ENCODE data around the gene NTNG1. TPM values are rescaled to one million over a fixed set of nuclear protein-coding genes. Genes with fewer than 3 reads are reported as not detected.

Gene NTNG1
- total RNA-seq, 1 donor from 2014 or later: 19.7 TPM

DNA sequence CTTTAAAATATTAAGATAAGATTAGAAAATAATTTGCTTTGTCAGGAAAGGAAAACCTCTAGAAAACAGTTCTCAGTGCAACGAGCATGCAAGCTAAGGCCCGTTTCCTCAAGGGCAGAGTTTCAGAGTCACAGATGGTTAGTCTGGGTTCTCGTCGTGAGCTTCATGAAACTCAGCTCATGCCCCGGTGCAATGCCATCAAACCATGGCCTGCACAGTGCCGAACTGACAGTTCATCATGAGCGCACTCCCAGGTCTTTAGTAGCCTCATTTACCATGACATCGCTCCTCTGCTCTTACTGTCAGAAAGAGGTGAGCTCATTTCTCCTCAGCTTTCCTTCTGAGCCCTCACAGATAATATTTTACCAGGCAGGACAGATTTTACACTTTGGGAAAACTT, 319.2 kb downstream of the NTNG1 start:
- peaks cover 4% of the 10 kb centered on the region for H3K9me3 Mint-ChIP-seq
- H3K4me3 Mint-ChIP-seq: no peak overlapping the region
- TF ChIP-seq, protein P1, sequence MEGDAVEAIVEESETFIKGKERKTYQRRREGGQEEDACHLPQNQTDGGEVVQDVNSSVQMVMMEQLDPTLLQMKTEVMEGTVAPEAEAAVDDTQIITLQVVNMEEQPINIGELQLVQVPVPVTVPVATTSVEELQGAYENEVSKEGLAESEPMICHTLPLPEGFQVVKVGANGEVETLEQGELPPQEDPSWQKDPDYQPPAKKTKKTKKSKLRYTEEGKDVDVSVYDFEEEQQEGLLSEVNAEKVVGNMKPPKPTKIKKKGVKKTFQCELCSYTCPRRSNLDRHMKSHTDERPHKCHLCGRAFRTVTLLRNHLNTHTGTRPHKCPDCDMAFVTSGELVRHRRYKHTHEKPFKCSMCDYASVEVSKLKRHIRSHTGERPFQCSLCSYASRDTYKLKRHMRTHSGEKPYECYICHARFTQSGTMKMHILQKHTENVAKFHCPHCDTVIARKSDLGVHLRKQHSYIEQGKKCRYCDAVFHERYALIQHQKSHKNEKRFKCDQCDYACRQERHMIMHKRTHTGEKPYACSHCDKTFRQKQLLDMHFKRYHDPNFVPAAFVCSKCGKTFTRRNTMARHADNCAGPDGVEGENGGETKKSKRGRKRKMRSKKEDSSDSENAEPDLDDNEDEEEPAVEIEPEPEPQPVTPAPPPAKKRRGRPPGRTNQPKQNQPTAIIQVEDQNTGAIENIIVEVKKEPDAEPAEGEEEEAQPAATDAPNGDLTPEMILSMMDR (conservative IDR thresholded peaks at IDR 0.05): no peak
- no peaks in the 10 kb centered on the region for H3K27me3 Mint-ChIP-seq
- H3K4me1 Mint-ChIP-seq (ENCODE audit: unreplicated experiment): peaks cover 13% of the 10 kb centered on the region
- H3K27ac Mint-ChIP-seq: no peak overlapping the region
- DNase-seq (ENCODE audit: extremely low spot score, unreplicated experiment): no peak
- H3K36me3 Mint-ChIP-seq: no peaks in the 10 kb centered on the region

- H3K36me3 Mint-ChIP-seq: no peaks in the 10 kb centered on the region
- no peak overlapping the region for H3K4me3 Mint-ChIP-seq
- H3K27me3 Mint-ChIP-seq: no peaks in the 10 kb centered on the region
- TF ChIP-seq, protein P1 (conservative IDR thresholded peaks at IDR 0.05): no peak
- peaks cover 10% of the 10 kb centered on the region for H3K4me1 Mint-ChIP-seq (ENCODE audit: unreplicated experiment)
- H3K9me3 Mint-ChIP-seq: peaks cover 4% of the 10 kb centered on the region
- no peak for DNase-seq (ENCODE audit: extremely low spot score, unreplicated experiment)
- H3K27ac Mint-ChIP-seq: no peak overlapping the region
Measured at GRCh38 chr1:107464827-107465226, 324.0 kb downstream of the NTNG1 start.

DNA sequence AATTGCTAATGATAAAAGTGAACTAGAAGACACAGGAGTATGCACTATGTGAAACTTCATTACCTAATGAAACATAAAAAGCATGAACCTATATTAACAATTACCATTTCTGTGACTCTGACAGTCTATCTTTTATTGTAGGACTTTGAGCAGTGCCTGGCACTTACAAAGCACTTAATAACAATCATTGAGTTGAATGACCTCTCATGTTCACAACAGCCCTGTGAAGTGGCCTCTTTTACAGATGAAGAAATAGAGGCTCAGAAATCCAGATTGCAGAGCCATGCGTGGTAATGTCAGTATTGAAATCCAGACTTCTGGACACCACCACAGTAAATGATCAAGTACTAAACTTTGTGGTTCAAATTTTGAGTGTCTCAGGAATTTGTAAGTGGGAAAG, 326.4 kb downstream of the NTNG1 start:
- Mint-ChIP-seq H3K9me3 (no peaks in the 10 kb centered on the region), H3K36me3 (no peaks in the 10 kb centered on the region), H3K27ac (no peak overlapping the region), H3K4me3 (no peak overlapping the region), H3K27me3 (no peaks in the 10 kb centered on the region), H3K4me1 (ENCODE audit: unreplicated experiment) (peaks cover 4% of the 10 kb centered on the region)
- TF ChIP-seq, protein P1 (conservative IDR thresholded peaks at IDR 0.05): no peak
- no peak for DNase-seq (ENCODE audit: extremely low spot score, unreplicated experiment)

DNA sequence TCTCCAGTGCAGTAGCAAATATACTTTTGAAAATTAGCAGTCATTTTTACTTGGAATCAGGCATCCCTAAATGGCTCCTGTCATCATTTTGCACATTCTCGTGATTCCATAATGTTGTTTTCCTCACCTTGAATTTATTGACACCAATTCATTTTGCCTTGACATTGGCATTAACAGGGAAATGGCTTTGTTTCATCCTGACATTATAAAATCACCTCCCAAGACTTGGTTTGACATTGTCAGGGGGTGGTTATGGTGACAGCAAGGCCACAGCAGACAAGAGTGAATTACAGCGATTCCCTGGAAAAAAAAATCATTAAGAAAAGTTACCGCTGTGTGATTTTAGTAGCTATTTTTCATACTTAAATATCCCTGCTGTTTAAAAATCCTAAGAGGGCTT, 327.0 kb downstream of the NTNG1 start:
- H3K27ac Mint-ChIP-seq: no peak overlapping the region
- TF ChIP-seq, protein P1 (conservative IDR thresholded peaks at IDR 0.05): no peak
- H3K4me1 Mint-ChIP-seq (ENCODE audit: unreplicated experiment): peaks cover 4% of the 10 kb centered on the region
- H3K36me3 Mint-ChIP-seq: no peaks in the 10 kb centered on the region
- H3K4me3 Mint-ChIP-seq: no peak overlapping the region
- no peak for DNase-seq (ENCODE audit: extremely low spot score, unreplicated experiment)
- no peaks in the 10 kb centered on the region for H3K9me3 Mint-ChIP-seq
- H3K27me3 Mint-ChIP-seq: no peaks in the 10 kb centered on the region

GRCh38 chr1:107473065-107473464, 332.2 kb downstream of the NTNG1 start:
- Mint-ChIP-seq H3K9me3 (peaks cover 7% of the 10 kb centered on the region), H3K36me3 (peaks cover 3% of the 10 kb centered on the region), H3K4me3 (no peak overlapping the region), H3K27ac (no peak overlapping the region), H3K4me1 (ENCODE audit: unreplicated experiment) (peaks cover 4% of the 10 kb centered on the region), H3K27me3 (no peaks in the 10 kb centered on the region)
- TF ChIP-seq, protein P1 (conservative IDR thresholded peaks at IDR 0.05): no peak
- DNase-seq (ENCODE audit: extremely low spot score, unreplicated experiment): no peak
